GM12891 (cell line): ENCODE results near the gene KRT1.

Source experiments
- PAX5 ChIP-seq: IDR thresholded peaks from 2 replicates; pipeline ENCODE4 v1.6.1; 2011; ENCODE audit warnings: low read length, moderate library complexity, mild to moderate bottlenecking; ENCODE audit not compliant: insufficient read depth, severe bottlenecking
- POLR2A ChIP-seq: IDR thresholded peaks from 2 replicates; pipeline ENCODE4 v1.6.1; 2011; ENCODE audit warnings: low read depth, low read length, control low read depth
- POLR2AphosphoS5 ChIP-seq: IDR thresholded peaks from 2 replicates; pipeline ENCODE4 v1.6.1; 2011; ENCODE audit warnings: low read depth, low read length, control low read depth
- POU2F2 ChIP-seq: IDR thresholded peaks from 2 replicates; pipeline ENCODE4 v1.6.1; 2011; ENCODE audit warnings: low read depth, mild to moderate bottlenecking, control low read depth, low read length, moderate library complexity
- SPI1 ChIP-seq: IDR thresholded peaks from 2 replicates; pipeline ENCODE4 v1.6.1; 2011; ENCODE audit warnings: low read depth, low read length, control low read depth
- TAF1 ChIP-seq: IDR thresholded peaks from 2 replicates; pipeline ENCODE4 v1.6.1; 2011; ENCODE audit warnings: low read depth, low read length, control low read depth

- TF ChIP-seq POLR2A (no peak), POLR2AphosphoS5 (no peak), SPI1 (no peak), TAF1 (no peak), POU2F2 (no peak), PAX5 (no peak)
Measured at GRCh38 chr12:52685406-52685890, 5.2 kb upstream of the KRT1 start.
